HG02798 (cell line): ENCODE data around the gene FBXO15.

Experiments
- ATAC-seq: cut with Tn5 transposase; IDR thresholded peaks from one replicate; pipeline ENCODE4 v1.9.1; 2021; ENCODE audit warnings: mild to moderate bottlenecking; ENCODE audit not compliant: unreplicated experiment, poor library complexity

The FBXO15 gene

DNA sequence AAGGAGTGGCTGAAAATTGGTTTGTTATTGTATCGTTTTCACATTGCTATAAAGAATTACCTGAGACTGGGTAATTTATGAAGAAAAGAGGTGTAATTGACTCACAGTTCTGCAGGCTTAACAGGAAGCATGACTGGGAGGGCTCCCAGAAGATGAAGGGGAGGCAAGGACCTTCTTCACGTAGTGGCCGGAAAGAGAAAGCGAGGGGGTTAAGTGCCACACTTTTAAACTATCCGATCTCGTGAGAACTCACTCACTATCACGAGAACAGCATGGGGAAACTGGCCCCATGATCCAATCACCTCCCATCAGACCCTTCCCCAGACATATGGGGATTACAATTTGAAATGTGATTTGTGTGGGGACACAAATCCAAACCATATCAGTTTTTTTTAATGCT is 81.6 kb downstream of the FBXO15 start:
- no peak for ATAC-seq

DNA sequence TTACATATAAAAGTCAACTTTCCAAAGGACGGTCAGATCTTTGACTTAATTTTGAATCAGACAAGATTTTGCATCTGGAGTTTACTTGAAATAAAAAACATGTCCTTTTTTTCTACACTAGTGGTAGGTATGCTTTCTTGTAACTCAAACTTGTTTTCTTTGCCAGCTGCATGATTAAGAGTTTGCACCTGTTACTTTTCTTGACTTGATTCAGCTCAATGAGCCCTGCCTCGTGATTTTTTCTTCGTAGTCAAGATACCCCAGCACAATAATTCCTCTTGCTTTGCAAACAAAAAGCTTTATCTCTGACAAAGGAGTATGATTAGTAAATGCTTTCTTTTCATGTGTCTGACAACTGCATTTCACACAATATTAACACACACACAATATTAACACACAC is 82.3 kb downstream of the FBXO15 start:
- ATAC-seq = no peak

DNA sequence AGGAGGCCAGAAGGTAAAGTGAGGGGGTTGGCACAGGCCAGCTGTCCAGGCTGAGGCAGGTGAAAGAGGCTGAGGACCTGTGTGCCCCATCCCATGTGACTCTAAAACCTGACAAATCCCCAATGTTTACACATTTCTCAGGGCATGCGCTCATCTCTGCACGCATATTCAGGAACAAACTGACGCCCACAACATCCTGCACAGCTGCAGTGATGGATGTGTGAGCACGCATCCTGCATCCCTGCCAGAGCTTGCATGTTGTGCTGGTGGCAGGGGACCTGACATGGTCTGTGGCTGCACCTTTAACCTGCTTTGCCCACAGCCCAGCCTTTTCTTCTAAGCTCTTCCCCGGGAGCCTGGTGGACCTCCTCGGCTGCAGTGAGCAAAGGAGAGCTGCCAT is 83.1 kb downstream of the FBXO15 start:
- peak; percentile 65 for ATAC-seq

DNA sequence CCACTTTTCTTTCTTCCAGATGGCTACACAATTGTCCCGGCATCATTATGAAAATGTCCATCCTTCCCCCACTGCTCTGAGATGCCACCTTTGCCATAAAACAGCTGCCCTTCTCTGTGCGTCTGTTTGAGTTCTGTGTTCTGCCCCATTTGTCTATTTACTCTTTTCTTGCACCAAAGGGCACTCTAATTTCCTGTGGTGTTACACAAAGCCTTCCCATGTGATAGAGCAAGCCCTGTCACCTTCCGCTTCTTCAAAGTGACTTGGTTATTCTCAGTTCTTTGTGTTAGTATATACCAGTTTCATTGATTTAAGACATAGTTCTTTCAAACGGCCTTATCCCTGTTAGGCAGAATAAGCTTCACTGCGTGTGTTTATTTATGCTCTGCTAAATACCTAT is 84.1 kb downstream of the FBXO15 start:
- no peak for ATAC-seq

DNA sequence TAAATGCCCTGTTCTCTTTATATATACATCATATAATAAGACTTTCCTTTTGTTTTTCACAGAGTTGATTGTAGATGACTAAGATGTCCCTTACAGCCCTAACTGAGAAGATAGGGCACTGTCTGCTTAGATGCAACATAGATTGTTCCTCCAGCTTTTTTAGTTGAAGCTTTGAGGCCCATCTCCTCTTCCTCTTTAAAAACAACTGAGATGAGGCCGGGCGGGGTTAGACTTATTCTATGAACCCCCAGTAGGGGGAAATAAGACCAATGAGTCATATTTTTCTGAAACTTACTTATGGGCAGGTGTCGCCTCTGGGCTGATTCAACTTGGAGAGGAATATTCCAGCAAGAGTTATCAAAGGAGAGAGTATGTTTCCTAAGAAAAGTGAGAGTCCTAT is 84.6 kb downstream of the FBXO15 start:
- ATAC-seq = no peak

DNA sequence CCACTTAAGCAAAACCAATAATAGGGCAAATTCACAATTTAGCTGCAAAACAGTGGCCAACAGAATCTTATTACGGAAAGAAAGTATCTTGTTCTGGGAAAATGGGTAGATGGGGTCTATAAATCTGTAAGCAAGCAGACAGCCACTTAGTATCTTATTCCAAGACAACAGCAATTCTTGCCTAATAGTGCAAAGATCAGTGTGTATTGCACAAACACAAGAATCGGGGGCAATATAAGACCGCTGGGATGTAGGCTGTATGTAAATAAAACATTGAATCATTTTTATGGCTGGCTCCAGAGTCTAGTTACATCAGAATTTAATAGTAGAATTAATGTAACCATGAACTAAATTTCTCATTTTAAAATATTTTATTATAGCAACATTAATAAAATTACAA is 85.6 kb downstream of the FBXO15 start:
- no peak for ATAC-seq

DNA sequence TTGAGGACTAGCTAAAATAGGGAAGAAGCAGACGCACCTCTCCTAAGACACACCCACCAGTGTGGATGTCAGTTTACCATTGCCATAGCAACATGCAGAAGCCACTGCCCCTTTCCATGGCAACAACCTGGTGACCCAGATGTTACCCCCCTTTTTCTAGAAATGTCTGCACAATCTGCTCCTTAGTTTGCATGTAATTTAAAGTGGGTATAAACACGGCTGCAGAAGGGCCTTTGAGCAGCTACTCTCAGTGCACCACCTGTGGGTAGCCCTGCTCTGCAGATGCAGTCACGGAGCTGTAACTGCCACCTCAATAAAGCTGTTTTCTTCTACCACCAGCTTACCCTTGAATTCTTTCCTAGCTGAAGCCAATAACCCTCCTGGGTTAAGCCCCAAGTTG is 87.1 kb downstream of the FBXO15 start:
- ATAC-seq = no peak

DNA sequence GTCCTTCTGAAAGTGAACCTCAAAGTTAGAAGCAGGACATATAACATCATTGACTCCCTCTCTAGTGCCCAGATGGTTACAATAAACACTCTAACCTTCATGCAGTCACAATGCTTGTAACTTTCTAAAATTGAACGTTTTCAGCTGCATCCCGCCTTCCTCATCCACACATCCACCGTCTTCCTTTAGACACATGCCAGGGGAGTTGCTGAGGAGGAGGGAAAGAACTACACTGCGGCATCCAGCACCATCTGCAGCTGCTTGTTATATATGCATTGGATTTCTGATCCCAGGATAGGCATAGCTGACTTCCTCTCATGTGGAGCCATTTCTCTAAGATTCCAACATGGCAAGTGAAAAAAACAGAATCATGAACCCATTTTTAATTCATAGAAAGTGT is 96.8 kb downstream of the FBXO15 start:
- no peak for ATAC-seq

DNA sequence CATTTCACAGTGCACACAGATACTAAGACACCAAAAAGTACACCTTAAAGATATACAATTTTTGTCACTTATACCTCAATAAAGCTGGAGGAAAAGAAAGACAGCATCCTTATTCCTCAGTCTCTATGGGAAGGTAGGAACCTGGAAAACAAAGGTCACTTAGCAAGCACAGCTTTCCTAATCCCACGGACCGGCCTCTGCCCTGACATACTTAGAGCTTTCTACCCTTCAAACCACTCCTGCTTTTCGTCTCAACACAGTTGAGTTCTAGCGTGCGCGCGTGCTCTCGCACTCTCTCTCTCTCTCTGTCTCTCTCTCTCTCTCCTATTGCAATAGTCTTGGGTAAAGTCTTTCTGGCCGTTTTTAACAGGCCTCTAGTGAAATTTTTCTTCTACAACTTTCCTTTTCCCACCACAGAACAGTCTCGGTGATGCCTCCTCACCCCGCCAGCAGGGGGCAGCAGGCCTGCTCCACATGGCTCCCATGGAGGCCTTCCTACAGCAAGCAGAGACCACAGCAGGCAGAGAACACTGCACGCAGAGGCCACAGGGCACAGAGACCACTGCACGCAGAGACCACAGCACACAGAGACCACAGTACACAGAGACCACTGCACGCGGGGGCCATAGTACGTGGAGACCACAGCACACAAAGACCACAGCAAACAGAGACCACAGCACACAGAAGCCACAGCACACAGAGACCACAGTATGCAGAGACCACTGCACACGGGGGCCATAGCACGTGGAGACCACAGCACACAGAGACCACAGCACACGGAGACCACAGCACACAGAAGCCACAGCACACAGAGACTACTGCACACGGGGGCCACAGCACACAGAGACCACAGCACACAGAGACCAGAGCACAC is 106.9 kb downstream of the FBXO15 start:
- ATAC-seq = peak; percentile 90

DNA sequence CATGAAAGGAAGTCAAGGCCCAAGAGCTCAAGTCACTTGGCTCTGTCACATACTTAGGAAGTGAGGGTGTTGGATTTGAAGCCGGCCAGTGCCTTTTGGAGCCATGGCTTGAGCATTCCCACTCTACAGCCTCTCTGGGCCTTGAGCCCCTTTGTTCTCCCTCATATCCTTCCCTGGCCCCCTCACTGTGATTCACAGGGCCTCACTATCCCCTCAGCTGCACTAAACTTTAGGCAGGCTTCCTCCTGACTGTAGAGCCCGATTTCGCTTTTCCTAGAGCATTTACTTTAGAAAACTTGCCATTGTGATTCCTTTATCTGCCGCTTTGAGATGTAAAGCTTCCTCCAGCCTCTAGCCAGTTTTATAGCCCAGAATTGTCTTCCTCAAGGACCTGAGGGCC is 107.6 kb downstream of the FBXO15 start:
- no peak for ATAC-seq

DNA sequence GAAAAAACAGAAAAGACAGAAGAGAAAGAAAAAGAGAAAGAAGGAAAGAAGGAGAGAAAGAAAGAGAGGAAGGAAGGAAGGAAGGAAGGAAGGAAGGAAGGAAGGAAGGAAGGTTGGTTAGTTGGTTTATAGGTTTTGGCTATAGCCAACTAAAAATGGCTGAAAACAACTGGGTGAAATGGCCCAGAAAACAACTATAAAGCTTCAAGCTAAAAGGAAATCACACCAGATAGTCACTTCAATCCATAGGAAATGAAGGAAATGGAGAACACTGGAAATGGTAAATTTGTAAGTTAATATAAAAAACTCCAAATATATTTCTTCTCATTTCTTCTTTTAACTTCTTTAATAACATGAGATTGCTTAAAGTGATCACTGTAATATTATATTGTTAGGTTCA is 118.5 kb downstream of the FBXO15 start:
- ATAC-seq = no peak
